Heart left ventricle (tissue), 16 donors: ENCODE data around the gene SIN3A. TPM values are rescaled to one million over a fixed set of nuclear protein-coding genes. Genes with fewer than 3 reads are reported as not detected.
"Not testable (repeated sequence)": the region's sequence is repeated elsewhere in the genome, so short reads cannot be mapped to it uniquely, and the experiment has no call there.

ENCODE experiments used
- ATAC-seq, 4 donors: fragments of 200-7000 bp; cut with Tn5 transposase; one replicate each; pipeline ENCODE4 v1.9.1; 2020 to 2022; ENCODE audit warnings: moderate library complexity in 4 of 4, mild to moderate bottlenecking in 3 of 4, moderate number of reproducible peaks in 1 of 4
- DNase-seq, 5 donors: peaks; one replicate each; pipeline ENCODE4 v3.0.0-alpha.2; 2020
- H3K27ac ChIP-seq, 12 donors: fragments of 200-600 bp; sonication (generic) in 4 of 12; one replicate each; pipeline versions ENCODE4 v1.5.0 to v1.8.0; 2016 to 2022; ENCODE audit warnings: mild to moderate bottlenecking in 2 of 12
- H3K27me3 ChIP-seq, 9 donors: fragments of 200-600 bp; sonication (generic) in 2 of 9; one replicate each; pipeline versions ENCODE4 v1.5.1 to v1.8.0; 2016 to 2022; ENCODE audit warnings: mild to moderate bottlenecking in 3 of 9
- H3K36me3 ChIP-seq, 9 donors: fragments of 200-600 bp; sonication (generic) in 2 of 9; one replicate each; pipeline versions ENCODE4 v1.5.0 to v1.8.0; 2018 to 2022; ENCODE audit warnings: mild to moderate bottlenecking in 2 of 9
- H3K4me1 ChIP-seq, 12 donors: fragments of 200-600 bp; sonication (generic) in 4 of 12; one replicate each; pipeline versions ENCODE4 v1.5.0 to v1.8.0; 2016 to 2022; ENCODE audit warnings: mild to moderate bottlenecking in 3 of 12
- H3K4me3 ChIP-seq, 12 donors: fragments of 200-600 bp; sonication (generic) in 4 of 12; one replicate each; pipeline versions ENCODE4 v1.5.0 to v1.8.0; 2017 to 2022; ENCODE audit warnings: mild to moderate bottlenecking in 9 of 12, moderate library complexity in 4 of 12
- H3K9me3 ChIP-seq, 12 donors: fragments of 200-600 bp; sonication (generic) in 4 of 12; one replicate each; pipeline versions ENCODE4 v1.5.0 to v1.8.0; 2016 to 2022; ENCODE audit warnings: mild to moderate bottlenecking in 1 of 12
- CTCF ChIP-seq, 12 donors: fragments of 200-600 bp; sonication (generic) in 4 of 12; IDR thresholded peaks; one replicate each; pipeline versions ENCODE4 v1.5.0 to v1.8.0; 2018 to 2022; ENCODE audit warnings: antibody characterized with exemption in 12 of 12, mild to moderate bottlenecking in 5 of 12
- POLR2A ChIP-seq, 2 donors: fragments of 450-650 bp; IDR thresholded peaks; one replicate each; pipeline ENCODE4 v1.6.1; 2017; ENCODE audit warnings: antibody characterized with exemption in 2 of 2, mild to moderate bottlenecking in 2 of 2, moderate library complexity in 2 of 2
- WGBS, 4 donors: extraction: QIAGEN DNeasy Blood & Tissue Kit in 2 of 4; methylation state at CpG; one replicate each; pipeline versions ENCODE4 v1.1.5 to v1.1.7; 2013 to 2018; 5-methylcytosine and 5-hydroxymethylcytosine counted together
- intact Hi-C, 10 donors: fragments of 100-400 bp; cut with DNase I; formaldehyde crosslinking; loops; one replicate each; pipeline versions ENCODE4 v1.11.1 to v1.14.2; 2022
- polyA plus RNA-seq, 2 donors: library from polyadenylated mRNA; stranded (reverse); fragments of 200-250 nt; gene quantifications; one replicate each; pipeline ENCODE4 v1.2.3, GENCODE V29; 2013
- total RNA-seq, 9 donors: library from RNA; depleted of rRNA in 2 of 9; stranded (reverse); fragments of >200 nt in 2 of 9; fragmentation: NEBNext Ultra II Directional in 3 of 9; extraction: Animal tissue kit (Norgen Biotek cat#: 25700) in 3 of 9; gene quantifications; one replicate each; pipeline versions ENCODE4 v1.1.0 to v1.2.4, GENCODE V29; 2016 to 2023
- donor health status: ischemic (EF 13 %, LVEDD 7.1; RV severe dilation, severe dysfunction).
- donor health status: healthy with polysubstance abuse.
- donor health status: DM: no; HTN: yes; CAD: no.
- donor health status: DM: no; HTN: no; CAD: no.
- donor health status: ischemic (EF 25% LVEDD 6.9; RV normal size, moderate dysfunction).
- donor health status: ischemic (EF 25% LVEDD 5.7; RV mildly dilated, moderate dysfunction).
- donor health status: healthy.
- donor health status: DM: yes; HTN: yes; CAD: no.
- donor health status: ischemic (EF 35%, LVEDD 5.7; RV mildly dilated, moderate dysfunction).
- donor health status: nonischemic (EF 11% LVEDD 7.7; RV severe dilation, severe dysfunction).
- donor health status: DM: yes; HTN: yes; CAD: no.
- donor health status: PGD.
- donor health status: ischemic (EF 29% LVEDD 5.4; RV normal size, mild dysfunction).
- donor health status: nonischemic (EF 23%, LVEDD 6.1; RV moderate dilation, normal function).

The SIN3A gene
- total and polyA plus RNA-seq, 11 donors = 5.6 to 43.5 (median 31.3) TPM

GRCh38 chr15:75483106-75483505, 31.6 kb upstream of the SIN3A start:
- TF ChIP-seq CTCF (IDR thresholded peaks at IDR 0.05) (no peak), POLR2A (IDR thresholded peaks at IDR 0.05) (no peak)
- H3K36me3 ChIP-seq = peaks cover 0 to 51% (median 34%) of the 10 kb centered on the region in 9 donors
- no peak overlapping the region for H3K27ac ChIP-seq
- H3K4me1 ChIP-seq = peaks cover 0 to 5% (median 0%) of the 10 kb centered on the region in 12 donors
- no peaks in the 10 kb centered on the region for H3K9me3 ChIP-seq
- intact Hi-C loops = no loop called here
- no peak for ATAC-seq
- no peak overlapping the region for H3K4me3 ChIP-seq
- H3K27me3 ChIP-seq = no peaks in the 10 kb centered on the region
- WGBS, 4 donors = 98 to 100% (median 98%) methylated on average over 1 of the region's 1 CpG
- DNase-seq = no peak

- ATAC-seq, H3K27me3 ChIP-seq, intact Hi-C loops, H3K4me3 ChIP-seq, DNase-seq, H3K4me1 ChIP-seq, H3K9me3 ChIP-seq, H3K27ac ChIP-seq: not testable (repeated sequence)
- 97 to 99% (median 98%) methylated on average over 10 to 54 of the region's 54 CpGs for WGBS, 4 donors
- H3K36me3 ChIP-seq = peaks cover 0 to 60% (median 26%) of the 10 kb centered on the region in 9 donors
These were observed 29.0 kb upstream of the SIN3A start for GRCh38 chr15:75480463-75480862.

- Histone ChIP-seq H3K9me3 (no peaks in the 10 kb centered on the region), H3K27me3 (no peaks in the 10 kb centered on the region), H3K4me1 (peaks cover 0 to 5% (median 0%) of the 10 kb centered on the region in 12 donors), H3K4me3 (no peak overlapping the region), H3K36me3 (peaks cover 0 to 68% (median 33%) of the 10 kb centered on the region in 9 donors), H3K27ac (no peak overlapping the region)
- 83 to 95% (median 86%) methylated on average over 2 of the region's 2 CpGs for WGBS, 4 donors
- ATAC-seq (no peak), DNase-seq (no peak)
- TF ChIP-seq POLR2A (IDR thresholded peaks at IDR 0.05) = no peak
- no peak for TF ChIP-seq CTCF (IDR thresholded peaks at IDR 0.05)
- intact Hi-C loops = loop anchor here in 1 of 10 donors (10.0 kb wide), 1 partner anchor 135 kb away; no protein-coding TSS in a partner anchor
These were observed 28.2 kb upstream of the SIN3A start for GRCh38 chr15:75479670-75480069.

GRCh38 chr15:75477094-75477493, 25.6 kb upstream of the SIN3A start:
- H3K27ac ChIP-seq, H3K9me3 ChIP-seq, DNase-seq, ATAC-seq, H3K4me3 ChIP-seq, H3K4me1 ChIP-seq, H3K27me3 ChIP-seq: not testable (repeated sequence)
- WGBS, 4 donors = 95 to 99% (median 96%) methylated on average over 5 of the region's 5 CpGs
- H3K36me3 ChIP-seq = peaks cover 0 to 79% (median 58%) of the 10 kb centered on the region in 9 donors
- intact Hi-C loops = loop anchor here in 1 of 10 donors (10.0 kb wide), 1 partner anchor 138 kb away; no protein-coding TSS in a partner anchor

GRCh38 chr15:75468913-75469598, 17.6 kb upstream of the SIN3A start:
- no peak for TF ChIP-seq CTCF (IDR thresholded peaks at IDR 0.05)
- TF ChIP-seq POLR2A (IDR thresholded peaks at IDR 0.05) = no peak
- Histone ChIP-seq H3K27me3 (no peaks in the 10 kb centered on the region), H3K27ac (peak overlapping the region in 2 of 12 donors; percentile 2 to 12), H3K4me1 (peaks cover 0 to 10% (median 5%) of the 10 kb centered on the region in 12 donors), H3K36me3 (peaks cover 0 to 88% (median 85%) of the 10 kb centered on the region in 9 donors), H3K9me3 (no peaks in the 10 kb centered on the region), H3K4me3 (no peak overlapping the region)
- ATAC-seq (peak in 1 of 4 donors; percentile 34), DNase-seq (peak in 1 of 5 donors; percentile 42)
- 66 to 88% (median 79%) methylated on average over 2 of the region's 2 CpGs for WGBS, 4 donors
- intact Hi-C loops = no loop called here
